GM12873 (cell line): ENCODE results near the gene SPN.

Experiments
- TF ChIP-seq, protein P1 (sequence below): IDR thresholded peaks from 2 replicates; pipeline ENCODE4 v1.5.1; 2012; ENCODE audit warnings: low read depth, mild to moderate bottlenecking, moderate library complexity, low read length, control low read depth; ENCODE audit not compliant: insufficient read depth; ENCODE audit errors: missing control alignments

Gene SPN

DNA sequence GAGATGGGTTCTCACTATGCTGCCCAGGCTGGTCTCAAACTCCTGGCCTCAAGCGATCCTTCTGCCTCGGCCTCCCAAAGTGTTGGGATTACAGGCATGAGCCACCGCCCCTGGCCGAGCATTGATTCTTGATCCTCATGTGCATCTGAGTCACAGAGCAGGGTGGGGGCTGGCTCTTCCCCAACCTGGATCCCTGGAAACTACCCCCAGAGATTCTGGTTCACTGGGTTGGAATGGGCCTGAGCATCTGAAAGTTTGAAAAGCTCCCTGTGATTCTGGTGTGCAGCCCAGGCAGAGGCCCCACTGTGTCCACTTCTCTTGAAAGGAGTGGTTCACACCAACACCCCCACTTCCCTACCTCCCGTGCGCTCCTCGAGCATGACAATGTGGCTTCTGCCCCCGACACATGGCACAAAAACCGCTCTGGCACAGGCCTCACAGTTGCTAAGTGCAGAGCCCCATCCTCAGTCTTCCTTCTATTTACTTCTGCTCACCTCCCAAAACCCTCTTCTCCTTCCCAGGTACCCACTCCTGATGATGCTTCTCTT lies 20.6 kb downstream of the SPN start:
- TF ChIP-seq, protein P1, sequence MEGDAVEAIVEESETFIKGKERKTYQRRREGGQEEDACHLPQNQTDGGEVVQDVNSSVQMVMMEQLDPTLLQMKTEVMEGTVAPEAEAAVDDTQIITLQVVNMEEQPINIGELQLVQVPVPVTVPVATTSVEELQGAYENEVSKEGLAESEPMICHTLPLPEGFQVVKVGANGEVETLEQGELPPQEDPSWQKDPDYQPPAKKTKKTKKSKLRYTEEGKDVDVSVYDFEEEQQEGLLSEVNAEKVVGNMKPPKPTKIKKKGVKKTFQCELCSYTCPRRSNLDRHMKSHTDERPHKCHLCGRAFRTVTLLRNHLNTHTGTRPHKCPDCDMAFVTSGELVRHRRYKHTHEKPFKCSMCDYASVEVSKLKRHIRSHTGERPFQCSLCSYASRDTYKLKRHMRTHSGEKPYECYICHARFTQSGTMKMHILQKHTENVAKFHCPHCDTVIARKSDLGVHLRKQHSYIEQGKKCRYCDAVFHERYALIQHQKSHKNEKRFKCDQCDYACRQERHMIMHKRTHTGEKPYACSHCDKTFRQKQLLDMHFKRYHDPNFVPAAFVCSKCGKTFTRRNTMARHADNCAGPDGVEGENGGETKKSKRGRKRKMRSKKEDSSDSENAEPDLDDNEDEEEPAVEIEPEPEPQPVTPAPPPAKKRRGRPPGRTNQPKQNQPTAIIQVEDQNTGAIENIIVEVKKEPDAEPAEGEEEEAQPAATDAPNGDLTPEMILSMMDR: no peak

DNA sequence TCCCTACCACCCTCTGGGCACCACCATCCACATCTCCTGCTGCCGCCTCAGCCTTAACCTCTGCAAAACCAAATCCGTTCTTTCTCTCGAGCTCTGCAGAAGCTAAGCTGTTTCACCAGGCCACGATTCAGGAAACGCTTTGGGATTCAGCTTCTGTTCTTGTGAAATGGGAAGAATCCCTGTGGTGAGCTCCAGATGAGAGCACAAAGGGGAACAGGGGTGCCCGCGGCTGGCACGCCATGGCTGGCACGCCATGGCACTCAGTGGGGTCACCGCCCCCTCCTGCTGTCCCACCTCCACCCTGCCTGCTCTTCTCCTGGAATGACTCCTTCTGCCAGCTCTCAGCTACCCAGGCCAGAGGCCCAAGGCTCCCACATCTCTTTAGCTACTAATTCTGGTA lies 21.6 kb downstream of the SPN start:
- TF ChIP-seq, protein P1: no peak

DNA sequence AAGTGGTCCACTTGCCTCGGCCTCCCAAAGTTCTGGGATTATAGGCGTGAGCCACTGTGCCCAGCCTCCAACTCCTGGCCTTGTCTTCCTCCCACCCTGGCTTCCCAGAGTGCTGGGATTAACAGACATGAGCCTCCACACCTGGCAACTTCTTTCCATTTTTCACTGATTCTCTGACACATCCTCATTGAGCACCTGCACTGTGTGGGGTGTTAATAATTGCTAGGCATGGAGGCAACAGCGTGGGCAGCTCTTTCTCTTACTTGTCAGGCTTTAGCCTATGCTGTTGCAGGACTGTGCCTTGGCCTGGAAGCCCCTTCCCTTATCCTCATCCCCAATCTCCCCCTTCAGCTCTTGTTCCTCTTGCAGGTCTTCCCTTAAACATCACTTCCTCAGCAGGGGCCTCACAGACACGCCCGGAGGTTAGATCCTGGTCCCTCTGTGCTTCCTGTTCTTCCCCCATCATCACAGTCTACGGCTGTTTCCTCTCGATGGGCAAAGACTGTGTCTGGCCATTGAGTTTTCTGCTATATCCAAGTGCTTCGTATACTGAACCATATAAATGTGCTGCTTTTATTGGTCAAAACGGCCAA lies 23.8 kb downstream of the SPN start:
- TF ChIP-seq, protein P1: no peak

DNA sequence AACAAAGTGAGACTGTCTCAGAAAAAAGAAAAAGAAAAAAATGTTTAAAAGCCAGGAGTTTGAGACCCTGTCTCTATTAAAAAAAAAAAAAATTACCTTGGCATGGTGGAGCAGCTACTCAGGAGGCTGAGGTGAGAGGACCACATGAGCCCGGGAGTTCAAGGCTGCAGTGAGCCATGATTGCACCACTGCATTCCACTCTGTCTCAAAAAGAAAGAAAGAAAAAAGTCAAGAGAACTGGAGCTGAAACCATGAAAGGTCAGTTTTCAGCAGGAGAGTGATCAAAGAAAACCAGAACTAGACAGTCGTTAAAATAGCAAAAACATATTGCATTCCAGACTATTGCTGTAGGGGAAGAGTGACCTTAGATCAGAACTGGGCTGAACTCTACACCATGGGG lies 24.7 kb downstream of the SPN start:
- TF ChIP-seq, protein P1: no peak

DNA sequence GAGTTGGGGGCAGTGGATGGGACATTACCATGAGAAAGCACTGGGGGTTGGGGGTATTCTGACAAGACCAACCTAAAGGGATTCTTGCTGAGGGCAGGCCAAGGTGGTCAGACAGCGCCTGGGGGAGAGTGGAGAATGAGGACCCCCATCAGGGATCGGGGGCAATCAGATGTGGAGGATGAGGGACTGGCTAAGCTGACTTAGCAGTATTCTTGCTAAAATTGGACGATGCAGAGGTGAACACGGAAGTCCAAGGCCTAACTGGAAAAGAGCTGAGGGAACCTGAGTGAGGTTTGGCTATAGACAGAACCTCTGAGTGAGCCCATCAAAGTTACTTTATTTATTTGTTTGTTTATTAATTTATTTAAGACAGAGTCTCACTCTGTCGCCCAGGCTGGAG lies 25.1 kb downstream of the SPN start:
- TF ChIP-seq, protein P1: no peak

DNA sequence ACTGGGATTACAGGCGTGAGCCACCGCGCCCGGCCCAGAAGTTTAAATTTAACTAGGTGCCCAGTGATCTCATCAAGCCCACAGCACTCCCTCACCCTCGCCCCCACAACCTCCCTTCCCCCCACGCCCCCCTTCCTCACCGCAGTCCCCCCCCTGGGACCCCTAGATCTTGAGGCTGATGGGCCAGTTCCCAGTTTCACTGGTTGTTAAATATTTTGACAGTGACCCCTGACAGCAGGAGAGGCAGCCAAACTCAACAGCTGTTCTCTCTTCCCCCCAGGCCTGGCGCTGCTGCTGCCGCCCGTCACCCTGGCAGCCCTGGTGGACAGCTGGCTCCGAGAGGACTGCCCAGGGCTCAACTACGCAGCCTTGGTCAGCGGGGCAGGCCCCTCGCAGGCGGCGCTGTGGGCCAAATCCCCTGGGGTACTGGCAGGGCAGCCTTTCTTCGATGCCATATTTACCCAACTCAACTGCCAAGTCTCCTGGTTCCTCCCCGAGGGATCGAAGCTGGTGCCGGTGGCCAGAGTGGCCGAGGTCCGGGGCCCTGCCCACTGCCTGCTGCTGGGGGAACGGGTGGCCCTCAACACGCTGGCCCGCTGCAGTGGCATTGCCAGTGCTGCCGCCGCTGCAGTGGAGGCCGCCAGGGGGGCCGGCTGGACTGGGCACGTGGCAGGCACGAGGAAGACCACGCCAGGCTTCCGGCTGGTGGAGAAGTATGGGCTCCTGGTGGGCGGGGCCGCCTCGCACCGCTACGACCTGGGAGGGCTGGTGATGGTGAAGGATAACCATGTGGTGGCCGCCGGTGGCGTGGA lies 31.5 kb downstream of the SPN start:
- TF ChIP-seq, protein P1: no peak

DNA sequence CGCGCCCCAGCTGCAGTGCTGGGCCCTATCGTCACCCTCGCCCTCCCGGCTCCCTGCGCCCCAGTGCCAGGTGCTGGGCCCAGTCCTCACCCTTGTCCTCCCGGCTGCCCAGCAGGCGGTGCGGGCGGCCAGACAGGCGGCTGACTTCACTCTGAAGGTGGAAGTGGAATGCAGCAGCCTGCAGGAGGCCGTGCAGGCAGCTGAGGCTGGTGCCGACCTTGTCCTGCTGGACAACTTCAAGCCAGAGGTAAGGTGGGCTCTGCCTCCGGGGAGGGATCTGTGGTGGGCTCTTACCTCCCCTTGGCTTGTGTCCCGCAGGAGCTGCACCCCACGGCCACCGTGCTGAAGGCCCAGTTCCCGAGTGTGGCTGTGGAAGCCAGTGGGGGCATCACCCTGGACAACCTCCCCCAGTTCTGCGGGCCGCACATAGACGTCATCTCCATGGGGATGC lies 33.9 kb downstream of the SPN start:
- TF ChIP-seq, protein P1: no peak
